Stimulated activated naive B cell treated with anti-CD40 and anti-IgM and Interleukin-4, amounts not matched to agents 10 μg/mL and 1 μg/mL and 100 μg/mL, for 72 hours (primary cell): ENCODE measurements around the gene PROCA1.
"Not testable (repeated sequence)": the region's sequence is repeated elsewhere in the genome, so short reads cannot be mapped to it uniquely, and the experiment has no call there.

Experiments used
- ATAC-seq, 2 donors: fragments of 150-1000 bp; cut with Tn5 transposase; replicated peaks; 2 replicates each; pipeline ENCODE4 v1.10.0; 2021; ENCODE audit warnings: moderate library complexity in 1 of 2
- DNase-seq: peaks from one replicate; pipeline ENCODE4 v3.0.0; 2021
- H3K27ac Mint-ChIP-seq: one replicate; pipeline ENCODE4 v1.8.0; 2022; ENCODE audit warnings: mild to moderate bottlenecking, mixed read lengths
- H3K27me3 Mint-ChIP-seq, 2 donors: one replicate each; pipeline ENCODE4 v1.8.0; 2022; ENCODE audit warnings: mixed read lengths in 2 of 2
- H3K36me3 Mint-ChIP-seq, 2 donors: one replicate each; pipeline ENCODE4 v1.8.0; 2022; ENCODE audit warnings: mixed read lengths in 2 of 2, mild to moderate bottlenecking in 1 of 2
- H3K4me1 Mint-ChIP-seq, 2 donors: one replicate each; pipeline ENCODE4 v1.8.0; 2022; ENCODE audit warnings: mixed read lengths in 2 of 2, mild to moderate bottlenecking in 1 of 2
- H3K4me3 Mint-ChIP-seq, 2 donors: one replicate each; pipeline ENCODE4 v1.8.0; 2022; ENCODE audit warnings: mild to moderate bottlenecking in 2 of 2, mixed read lengths in 2 of 2, moderate library complexity in 1 of 2
- H3K9me3 Mint-ChIP-seq, 2 donors: one replicate each; pipeline ENCODE4 v1.8.0; 2022; ENCODE audit warnings: mixed read lengths in 2 of 2, mild to moderate bottlenecking in 1 of 2

PROCA1 gene

GRCh38 chr17:28737770-28738679 is 26.3 kb upstream of the PROCA1 start:
- no peaks in the 10 kb centered on the region for H3K27me3 Mint-ChIP-seq
- H3K27ac Mint-ChIP-seq, result peak overlapping the region; percentile 98
- ATAC-seq (peak; percentile 74 to 77), DNase-seq (peak; percentile 89)
- H3K36me3 Mint-ChIP-seq, result peaks cover 55 to 61% of the 10 kb centered on the region in 2 donors
- H3K4me1 Mint-ChIP-seq, result peaks cover 63 to 96% of the 10 kb centered on the region in 2 donors
- H3K9me3 Mint-ChIP-seq, result peaks cover 0 to 4% of the 10 kb centered on the region in 2 donors
- peak overlapping the region; percentile 85 for H3K4me3 Mint-ChIP-seq

GRCh38 chr17:28737316-28737715 is 25.6 kb upstream of the PROCA1 start:
- H3K27ac Mint-ChIP-seq, result peak overlapping the region; percentile 98
- no peaks in the 10 kb centered on the region for H3K27me3 Mint-ChIP-seq
- peaks cover 64 to 96% of the 10 kb centered on the region in 2 donors for H3K4me1 Mint-ChIP-seq

GRCh38 chr17:28735913-28736769 is 24.5 kb upstream of the PROCA1 start:
- Mint-ChIP-seq H3K36me3 (peaks cover 48 to 50% of the 10 kb centered on the region in 2 donors), H3K4me1 (peaks cover 56 to 93% of the 10 kb centered on the region in 2 donors)
- not testable (repeated sequence) for H3K9me3 Mint-ChIP-seq, DNase-seq, H3K27ac Mint-ChIP-seq, H3K27me3 Mint-ChIP-seq, H3K4me3 Mint-ChIP-seq, ATAC-seq

More at GRCh38 chr17:28737316-28737715, 25.6 kb upstream of the PROCA1 start:
- H3K9me3 Mint-ChIP-seq, result peaks cover 0 to 4% of the 10 kb centered on the region in 2 donors
- DNase-seq, result no peak
- peaks cover 53 to 59% of the 10 kb centered on the region in 2 donors for H3K36me3 Mint-ChIP-seq
- peak overlapping the region; percentile 85 for H3K4me3 Mint-ChIP-seq
- no peak for ATAC-seq

GRCh38 chr17:28735242-28735722 is 23.6 kb upstream of the PROCA1 start:
- Mint-ChIP-seq H3K4me1 (peaks cover 48 to 85% of the 10 kb centered on the region in 2 donors), H3K4me3 (no peak overlapping the region), H3K27me3 (no peaks in the 10 kb centered on the region), H3K9me3 (peaks cover 0 to 4% of the 10 kb centered on the region in 2 donors), H3K36me3 (peaks cover 40 to 41% of the 10 kb centered on the region in 2 donors), H3K27ac (peak overlapping the region; percentile 62)
- no peak for DNase-seq
- ATAC-seq, result no peak

- ATAC-seq, result no peak
- H3K27me3 Mint-ChIP-seq, result no peaks in the 10 kb centered on the region
- DNase-seq, result no peak
- H3K27ac Mint-ChIP-seq, result peak overlapping the region; percentile 85
- H3K4me1 Mint-ChIP-seq, result peaks cover 48 to 81% of the 10 kb centered on the region in 2 donors
- H3K9me3 Mint-ChIP-seq, result peaks cover 0 to 3% of the 10 kb centered on the region in 2 donors
- H3K4me3 Mint-ChIP-seq, result no peak overlapping the region
- H3K36me3 Mint-ChIP-seq, result peaks cover 36 to 40% of the 10 kb centered on the region in 2 donors
These were observed 23.1 kb upstream of the PROCA1 start for GRCh38 chr17:28734712-28735241.

- peaks cover 31 to 32% of the 10 kb centered on the region in 2 donors for H3K36me3 Mint-ChIP-seq
- ATAC-seq (no peak), DNase-seq (no peak)
- peaks cover 47 to 78% of the 10 kb centered on the region in 2 donors for H3K4me1 Mint-ChIP-seq
- no peak overlapping the region for H3K27ac Mint-ChIP-seq
- peaks cover 0 to 2% of the 10 kb centered on the region in 2 donors for H3K9me3 Mint-ChIP-seq
- H3K27me3 Mint-ChIP-seq, result no peaks in the 10 kb centered on the region
- no peak overlapping the region for H3K4me3 Mint-ChIP-seq
These were observed 21.7 kb upstream of the PROCA1 start for GRCh38 chr17:28733346-28733745.

- Mint-ChIP-seq H3K27me3 (no peaks in the 10 kb centered on the region), H3K9me3 (peaks cover 0 to 2% of the 10 kb centered on the region in 2 donors), H3K27ac (no peak overlapping the region), H3K36me3 (peaks cover 17 to 28% of the 10 kb centered on the region in 2 donors), H3K4me1 (peaks cover 41 to 76% of the 10 kb centered on the region in 2 donors), H3K4me3 (peak overlapping the region; percentile 40 to 98)
- no peak for ATAC-seq
- DNase-seq, result no peak
These were observed 18.3 kb upstream of the PROCA1 start for GRCh38 chr17:28729950-28730330.

GRCh38 chr17:28728364-28729200 is 16.9 kb upstream of the PROCA1 start, which contains the start of gene NEK8:
Gene NEK8, plus strand, starts transcription at chr17:28728788. Its CDS starts 26 bp downstream, at chr17:28728814.
- ATAC-seq (peak; percentile 48 to 55), DNase-seq (peak; percentile 97)
- H3K9me3 Mint-ChIP-seq, result peaks cover 0 to 2% of the 10 kb centered on the region in 2 donors
- peaks cover 43 to 76% of the 10 kb centered on the region in 2 donors for H3K4me1 Mint-ChIP-seq
- H3K4me3 Mint-ChIP-seq, result peak within 1 kb of the TSS; percentile 98 to 99
- H3K36me3 Mint-ChIP-seq, result peaks cover 20 to 32% of the 10 kb centered on the region in 2 donors
- H3K27me3 Mint-ChIP-seq, result no peaks in the 10 kb centered on the region
- peak within 1 kb of the TSS; percentile 97 for H3K27ac Mint-ChIP-seq

- Mint-ChIP-seq H3K4me3 (peak overlapping the region; percentile 98 to 99), H3K27ac (peak overlapping the region; percentile 97), H3K27me3 (no peaks in the 10 kb centered on the region), H3K36me3 (peaks cover 26 to 47% of the 10 kb centered on the region in 2 donors), H3K9me3 (peaks cover 0 to 2% of the 10 kb centered on the region in 2 donors), H3K4me1 (peaks cover 47 to 73% of the 10 kb centered on the region in 2 donors)
- DNase-seq (peak; percentile 94), ATAC-seq (peak; percentile 36 to 40)
These were observed 15.2 kb upstream of the PROCA1 start for GRCh38 chr17:28726627-28727491.

- Mint-ChIP-seq H3K36me3 (peaks cover 31 to 54% of the 10 kb centered on the region in 2 donors), H3K4me3 (peak within 1 kb of the TSS; percentile 98 to 99)
- peak; percentile 32 to 37 for ATAC-seq
These were observed 14.5 kb upstream of the PROCA1 start, which contains the start of gene TLCD1 for GRCh38 chr17:28726226-28726626. Gene TLCD1, minus strand, starts transcription at chr17:28726233. Its CDS starts 136 bp downstream, at chr17:28726097.

GRCh38 chr17:28725660-28726225 is 14.1 kb upstream of the PROCA1 start:
- DNase-seq (peak; percentile 63), ATAC-seq (peak; percentile 1 to 2)
- peak overlapping the region; percentile 98 to 99 for H3K4me3 Mint-ChIP-seq
- H3K36me3 Mint-ChIP-seq, result peaks cover 36 to 58% of the 10 kb centered on the region in 2 donors
- peaks cover 47 to 69% of the 10 kb centered on the region in 2 donors for H3K4me1 Mint-ChIP-seq
- peak overlapping the region; percentile 97 for H3K27ac Mint-ChIP-seq
- H3K9me3 Mint-ChIP-seq, result peaks cover 0 to 2% of the 10 kb centered on the region in 2 donors
- H3K27me3 Mint-ChIP-seq, result no peaks in the 10 kb centered on the region

More at GRCh38 chr17:28726226-28726626, 14.5 kb upstream of the PROCA1 start, which contains the start of gene TLCD1:
- peak; percentile 82 for DNase-seq
- Mint-ChIP-seq H3K9me3 (peaks cover 0 to 2% of the 10 kb centered on the region in 2 donors), H3K27me3 (no peaks in the 10 kb centered on the region), H3K4me1 (peaks cover 47 to 68% of the 10 kb centered on the region in 2 donors), H3K27ac (peak within 1 kb of the TSS; percentile 97)
